ENCODE results near the gene SHB. TPM values are rescaled to one million over a fixed set of nuclear protein-coding genes. Genes with fewer than 3 reads are reported as not detected.

The SHB gene
- total RNA-seq, 1 donor from 2014 or later, result 1.1 TPM

DNA sequence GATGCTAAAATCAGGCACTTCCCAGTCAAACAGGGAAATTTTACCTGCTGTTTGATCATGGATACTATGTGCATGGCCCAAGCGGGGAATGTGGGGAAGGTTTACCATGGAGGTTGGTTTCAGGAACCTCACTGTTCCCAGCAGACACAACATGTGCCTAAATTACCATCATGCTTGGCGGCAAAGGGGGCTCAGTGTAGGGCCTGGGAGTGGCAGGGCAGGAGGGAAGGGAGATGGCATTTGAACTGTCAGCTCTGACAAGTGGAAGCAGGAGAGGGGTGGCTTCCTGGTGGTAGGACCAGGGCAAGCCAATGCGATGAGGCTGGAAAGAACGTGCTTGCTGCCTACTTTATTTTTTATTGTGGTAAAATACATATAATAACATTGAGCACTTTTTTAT is 93.4 kb downstream of the SHB start:
- Histone ChIP-seq H3F3A (ENCODE audit: low read depth) (no peaks in the 10 kb centered on the region), H3K79me2 (ENCODE audit: low read depth) (no peaks in the 10 kb centered on the region), H3K4me1 (no peaks in the 10 kb centered on the region), H3K9ac (no peak overlapping the region), H3K27me3 (no peaks in the 10 kb centered on the region), H3K9me3 (ENCODE audit: low read depth) (no peaks in the 10 kb centered on the region), H4K20me1 (ENCODE audit: low read depth) (no peaks in the 10 kb centered on the region), H2AFZ (replicated peaks) (no peak overlapping the region), H3K4me2 (no peak overlapping the region), H3K4me3 (no peak overlapping the region), H3K36me3 (no peaks in the 10 kb centered on the region), H3K27ac (no peak overlapping the region)
- H3K4me1 Mint-ChIP-seq, result peaks cover 8% of the 10 kb centered on the region
- peaks cover 6% of the 10 kb centered on the region for H3K27me3 Mint-ChIP-seq (ENCODE audit: insufficient read depth, low read depth)
- no peak for TF ChIP-seq EZH2phosphoT487 (IDR thresholded peaks at IDR 0.05)
- TF ChIP-seq EZH2 (IDR thresholded peaks at IDR 0.05), result no peak
- TF ChIP-seq CTCF (IDR thresholded peaks at IDR 0.05), result no peak
- peaks cover 4% of the 10 kb centered on the region for H3K36me3 Mint-ChIP-seq
- H3K9me3 Mint-ChIP-seq, result no peaks in the 10 kb centered on the region
- no peak overlapping the region for H3K27ac Mint-ChIP-seq
- DNase-seq (ENCODE audit: low spot score), result no peak
- H3K4me3 Mint-ChIP-seq, result no peak overlapping the region

DNA sequence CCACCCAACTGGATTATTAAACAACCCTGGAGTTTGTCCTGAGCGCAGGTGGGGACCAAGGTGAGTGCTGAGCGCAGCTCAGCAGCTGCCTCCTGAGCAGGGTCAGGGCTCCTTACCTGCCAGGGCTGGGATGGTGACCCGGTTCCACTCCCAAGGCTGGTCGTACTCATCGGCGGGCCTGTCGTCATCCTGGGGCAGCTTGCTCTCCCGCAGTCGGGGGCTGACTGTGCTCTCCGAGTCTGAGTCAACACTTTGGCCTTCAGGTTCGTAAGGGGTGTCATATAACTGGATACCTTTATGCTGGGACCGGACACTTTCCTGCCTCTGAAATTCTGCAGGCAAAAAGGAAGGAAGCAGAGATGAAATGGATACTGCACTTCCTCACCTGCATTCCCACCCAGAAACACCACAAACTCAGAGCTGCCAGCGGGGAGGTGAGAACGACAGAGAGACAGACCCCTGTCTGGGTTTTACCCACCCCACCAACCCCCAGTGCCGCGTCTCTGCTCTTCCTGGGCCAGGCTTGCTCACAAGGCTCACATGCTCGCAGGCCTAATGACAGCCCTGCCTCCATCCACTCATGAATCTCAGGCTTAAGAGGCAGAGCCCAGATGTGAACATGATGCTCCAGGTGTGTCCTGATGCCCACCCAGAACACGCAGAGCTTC is 94.4 kb downstream of the SHB start:
- H3K9ac ChIP-seq, result no peak overlapping the region

DNA sequence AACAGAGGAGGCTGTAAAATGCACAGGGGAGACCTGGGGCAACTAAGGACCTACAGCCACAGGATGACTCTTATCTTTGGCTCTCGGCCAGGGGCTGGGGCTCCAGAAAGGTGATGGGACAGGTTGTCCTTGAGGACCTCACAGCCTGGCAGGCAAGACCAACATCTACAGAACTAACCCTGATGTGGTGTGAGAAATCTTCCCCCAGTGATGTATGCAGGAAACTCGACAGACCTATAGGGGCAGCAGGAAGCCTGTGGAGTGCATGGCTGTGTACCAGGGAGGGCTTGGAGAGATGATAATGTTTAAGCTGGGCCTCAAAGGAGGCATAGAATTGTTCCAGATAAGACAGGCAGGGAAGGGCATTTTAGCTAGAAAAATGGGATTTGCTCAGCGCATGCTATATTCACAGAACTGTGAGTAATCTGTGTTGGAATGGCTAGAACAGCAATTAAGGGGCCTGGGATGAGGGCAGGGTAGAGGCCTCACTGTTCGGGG is 96.6 kb downstream of the SHB start:
- Histone ChIP-seq H3K4me1 (no peaks in the 10 kb centered on the region), H3K4me2 (no peak overlapping the region), H3K36me3 (no peaks in the 10 kb centered on the region), H3K4me3 (no peak overlapping the region), H3K9me3 (ENCODE audit: low read depth) (no peaks in the 10 kb centered on the region), H3K9ac (no peak overlapping the region), H3F3A (ENCODE audit: low read depth) (no peaks in the 10 kb centered on the region), H3K27ac (no peak overlapping the region), H4K20me1 (ENCODE audit: low read depth) (no peaks in the 10 kb centered on the region), H3K27me3 (no peaks in the 10 kb centered on the region), H3K79me2 (ENCODE audit: low read depth) (no peaks in the 10 kb centered on the region), H2AFZ (replicated peaks) (no peak overlapping the region)
- peak; percentile 29 for DNase-seq (ENCODE audit: low spot score)
- H3K4me3 Mint-ChIP-seq, result no peak overlapping the region
- H3K36me3 Mint-ChIP-seq, result peaks cover 2% of the 10 kb centered on the region
- peak; percentile 19 for TF ChIP-seq CTCF (IDR thresholded peaks at IDR 0.05)
- TF ChIP-seq EZH2 (IDR thresholded peaks at IDR 0.05), result no peak
- no peak overlapping the region for H3K27ac Mint-ChIP-seq
- H3K27me3 Mint-ChIP-seq (ENCODE audit: insufficient read depth, low read depth), result peaks cover 6% of the 10 kb centered on the region
- peaks cover 6% of the 10 kb centered on the region for H3K4me1 Mint-ChIP-seq
- no peaks in the 10 kb centered on the region for H3K9me3 Mint-ChIP-seq

More for the DNA sequence above, 94.4 kb downstream of the SHB start:
- H3K9me3 Mint-ChIP-seq, result no peaks in the 10 kb centered on the region
- no peak overlapping the region for H3K27ac Mint-ChIP-seq
- Histone ChIP-seq H3K27me3 (no peaks in the 10 kb centered on the region), H3K4me2 (no peak overlapping the region), H3F3A (ENCODE audit: low read depth) (no peaks in the 10 kb centered on the region), H3K4me3 (no peak overlapping the region), H2AFZ (replicated peaks) (no peak overlapping the region), H4K20me1 (ENCODE audit: low read depth) (no peaks in the 10 kb centered on the region), H3K79me2 (ENCODE audit: low read depth) (no peaks in the 10 kb centered on the region), H3K4me1 (no peaks in the 10 kb centered on the region), H3K9me3 (ENCODE audit: low read depth) (no peaks in the 10 kb centered on the region), H3K36me3 (no peaks in the 10 kb centered on the region), H3K27ac (no peak overlapping the region)
- no peak for DNase-seq (ENCODE audit: low spot score)
- peaks cover 8% of the 10 kb centered on the region for H3K4me1 Mint-ChIP-seq
- peaks cover 4% of the 10 kb centered on the region for H3K36me3 Mint-ChIP-seq
- H3K27me3 Mint-ChIP-seq (ENCODE audit: insufficient read depth, low read depth), result peaks cover 6% of the 10 kb centered on the region
- no peak for TF ChIP-seq EZH2 (IDR thresholded peaks at IDR 0.05)
- no peak for TF ChIP-seq CTCF (IDR thresholded peaks at IDR 0.05)
- TF ChIP-seq EZH2phosphoT487 (IDR thresholded peaks at IDR 0.05), result no peak
- H3K4me3 Mint-ChIP-seq, result no peak overlapping the region
